ENCODE data around the gene SERF1B.
"Not testable (repeated sequence)": the region's sequence is repeated elsewhere in the genome, so short reads cannot be mapped to it uniquely, and the experiment has no call there.

- TF ChIP-seq CTCF (conservative IDR thresholded peaks at IDR 0.05 in 1 of 2, IDR thresholded peaks at IDR 0.05 in 1 of 2; ENCODE audit: extremely low read depth in 1 of 2, insufficient read depth in 1 of 2, low read depth in 1 of 2, low read length in 2 of 2); EZH2 (IDR thresholded peaks at IDR 0.05; ENCODE audit: borderline replicate concordance, low read length): not testable (repeated sequence)
Measured at GRCh38 chr5:70077632-70078031, 52.6 kb downstream of the SERF1B start.
